HEK293 (cell line): ENCODE results near the gene CEP135.

Experiments
- BCL11A ChIP-seq: fragments of 450-650 bp; formaldehyde crosslinking; IDR thresholded peaks from 2 replicates; pipeline ENCODE4 v1.5.1; 2016; ENCODE audit warnings: low read depth, missing biosample characterization, missing genetic modification characterization
- ELK4 ChIP-seq: IDR thresholded peaks from 2 replicates; pipeline ENCODE4 v1.6.1; 2011; ENCODE audit warnings: mild to moderate bottlenecking, low read depth, low read length, borderline replicate concordance
- KLF1 ChIP-seq: fragments of 450-650 bp; formaldehyde crosslinking; IDR thresholded peaks from 2 replicates; pipeline ENCODE4 v1.5.1; 2016; ENCODE audit warnings: missing biosample characterization, missing genetic modification characterization
- KLF8 ChIP-seq: fragments of 450-650 bp; formaldehyde crosslinking; IDR thresholded peaks from 2 replicates; pipeline ENCODE4 v1.5.1; 2016; ENCODE audit warnings: missing biosample characterization, missing genetic modification characterization
- PRDM6 ChIP-seq: fragments of 450-650 bp; formaldehyde crosslinking; IDR thresholded peaks from 2 replicates; pipeline ENCODE4 v1.5.1; 2017; ENCODE audit warnings: missing biosample characterization, missing genetic modification characterization
- SCRT1 ChIP-seq: fragments of 450-650 bp; formaldehyde crosslinking; IDR thresholded peaks from 2 replicates; pipeline ENCODE4 v1.5.1; 2016; ENCODE audit warnings: missing biosample characterization, missing genetic modification characterization, borderline replicate concordance
- WT1 ChIP-seq: fragments of 450-650 bp; formaldehyde crosslinking; IDR thresholded peaks from 2 replicates; pipeline ENCODE4 v1.5.1; 2016; ENCODE audit warnings: missing biosample characterization, missing genetic modification characterization
- ZNF10 ChIP-seq: fragments of 450-650 bp; formaldehyde crosslinking; IDR thresholded peaks from 2 replicates; pipeline ENCODE4 v1.5.1; 2017; ENCODE audit warnings: missing biosample characterization, missing genetic modification characterization
- ZNF157 ChIP-seq: fragments of 450-650 bp; formaldehyde crosslinking; IDR thresholded peaks from 2 replicates; pipeline ENCODE4 v1.5.1; 2016; ENCODE audit warnings: missing biosample characterization, missing genetic modification characterization
- ZNF214 ChIP-seq: fragments of 450-650 bp; formaldehyde crosslinking; IDR thresholded peaks from 2 replicates; pipeline ENCODE4 v1.5.1; 2017; ENCODE audit warnings: missing biosample characterization, mild to moderate bottlenecking, missing genetic modification characterization, borderline replicate concordance
- ZNF23 ChIP-seq: fragments of 450-650 bp; formaldehyde crosslinking; IDR thresholded peaks from 2 replicates; pipeline ENCODE4 v1.5.1; 2016; ENCODE audit warnings: missing biosample characterization, missing genetic modification characterization, borderline replicate concordance
- ZNF366 ChIP-seq: fragments of 450-650 bp; formaldehyde crosslinking; conservative IDR thresholded peaks from 2 replicates; pipeline ENCODE4 v1.5.1; 2016; ENCODE audit warnings: missing biosample characterization, missing genetic modification characterization
- ZNF394 ChIP-seq: fragments of 450-650 bp; formaldehyde crosslinking; IDR thresholded peaks from 2 replicates; pipeline ENCODE4 v1.5.1; 2016; ENCODE audit warnings: missing biosample characterization, missing genetic modification characterization, mild to moderate bottlenecking, moderate library complexity, borderline replicate concordance
- ZNF404 ChIP-seq: fragments of 450-650 bp; formaldehyde crosslinking; IDR thresholded peaks from 2 replicates; pipeline ENCODE4 v1.5.1; 2017; ENCODE audit warnings: missing biosample characterization, missing genetic modification characterization
- ZNF473 ChIP-seq: fragments of 450-650 bp; formaldehyde crosslinking; IDR thresholded peaks from 2 replicates; pipeline ENCODE4 v1.5.1; 2017; ENCODE audit warnings: missing biosample characterization, missing genetic modification characterization
- ZNF48 ChIP-seq: fragments of 450-650 bp; formaldehyde crosslinking; IDR thresholded peaks from 2 replicates; pipeline ENCODE4 v1.5.1; 2016; ENCODE audit warnings: missing biosample characterization, missing genetic modification characterization
- ZNF501 ChIP-seq: fragments of 450-650 bp; formaldehyde crosslinking; IDR thresholded peaks from 2 replicates; pipeline ENCODE4 v1.5.1; 2016; ENCODE audit warnings: missing biosample characterization, missing genetic modification characterization
- ZNF530 ChIP-seq: fragments of 450-650 bp; formaldehyde crosslinking; IDR thresholded peaks from 2 replicates; pipeline ENCODE4 v1.5.1; 2016; ENCODE audit warnings: low read depth, missing biosample characterization, missing genetic modification characterization
- ZNF639 ChIP-seq: fragments of 450-650 bp; formaldehyde crosslinking; IDR thresholded peaks from 2 replicates; pipeline ENCODE4 v1.5.1; 2016; ENCODE audit warnings: missing biosample characterization, missing genetic modification characterization
- ZNF658 ChIP-seq: fragments of 450-650 bp; formaldehyde crosslinking; IDR thresholded peaks from 2 replicates; pipeline ENCODE4; 2016; ENCODE audit warnings: missing biosample characterization, missing genetic modification characterization
- ZNF660 ChIP-seq: fragments of 450-650 bp; IDR thresholded peaks from 2 replicates; pipeline ENCODE4 v1.5.1; 2018; ENCODE audit warnings: missing biosample characterization, mild to moderate bottlenecking, missing genetic modification characterization
- ZNF830 ChIP-seq: fragments of 450-650 bp; IDR thresholded peaks from 2 replicates; pipeline ENCODE4 v1.5.0; 2018; ENCODE audit warnings: missing biosample characterization, missing genetic modification characterization, low read depth, mild to moderate bottlenecking, moderate library complexity
- ZNF843 ChIP-seq: fragments of 450-650 bp; formaldehyde crosslinking; IDR thresholded peaks from 2 replicates; pipeline ENCODE4 v1.5.1; 2016; ENCODE audit warnings: missing biosample characterization, missing genetic modification characterization
- ZSCAN30 ChIP-seq: fragments of 450-650 bp; IDR thresholded peaks from 2 replicates; pipeline ENCODE4 v1.5.1; 2018; ENCODE audit warnings: missing biosample characterization, mild to moderate bottlenecking, missing genetic modification characterization, moderate library complexity
- ZXDB ChIP-seq: fragments of 450-650 bp; formaldehyde crosslinking; IDR thresholded peaks from 2 replicates; pipeline ENCODE4 v1.5.1; 2016; ENCODE audit warnings: missing biosample characterization, missing genetic modification characterization
- TF ChIP-seq, protein P1 (sequence below): fragments of 450-650 bp; formaldehyde crosslinking; IDR thresholded peaks from 2 replicates; pipeline ENCODE4 v1.5.1; 2016; ENCODE audit warnings: missing biosample characterization, missing genetic modification characterization, borderline replicate concordance
- TF ChIP-seq, protein P2 (sequence below): fragments of 450-650 bp; formaldehyde crosslinking; IDR thresholded peaks from 2 replicates; pipeline ENCODE4 v1.5.1; 2016; ENCODE audit warnings: missing biosample characterization, missing genetic modification characterization, low read depth
- TF ChIP-seq, protein P3 (sequence below): fragments of 450-650 bp; formaldehyde crosslinking; optimal IDR thresholded peaks from 2 replicates; pipeline ENCODE3; 2016; ENCODE audit warnings: missing biosample characterization, mild to moderate bottlenecking, missing genetic modification characterization
- TF ChIP-seq, protein P4 (sequence below): fragments of 450-650 bp; formaldehyde crosslinking; IDR thresholded peaks from 2 replicates; pipeline ENCODE4 v1.5.1; 2016; ENCODE audit warnings: missing biosample characterization, missing genetic modification characterization
- TF ChIP-seq, protein P5 (sequence below): fragments of 450-650 bp; formaldehyde crosslinking; IDR thresholded peaks from 2 replicates; pipeline ENCODE4; 2016; ENCODE audit warnings: missing biosample characterization, missing genetic modification characterization

The CEP135 gene

DNA sequence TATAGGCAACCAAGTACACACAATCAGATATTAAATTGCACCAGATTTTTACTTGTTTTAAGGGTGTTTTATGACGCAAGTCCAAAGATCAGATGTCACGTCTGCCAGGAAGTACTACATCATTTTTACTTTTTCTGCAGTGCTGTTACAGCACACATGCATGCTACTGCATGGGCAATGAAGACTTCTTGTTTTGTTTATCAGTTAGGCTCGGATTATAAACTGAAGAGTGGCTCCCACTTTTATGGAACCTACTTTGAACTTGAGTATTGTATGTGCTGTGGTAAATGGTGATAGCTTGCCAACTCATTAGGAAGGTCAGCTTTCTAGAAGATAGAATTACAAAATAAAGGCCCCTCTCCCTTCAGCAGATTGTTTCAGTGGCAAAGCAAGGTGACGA, 131.6 kb downstream of the CEP135 start (continued):
- TF ChIP-seq ELK4 (no peak), ZNF530 (tag by site-specific recombination) (no peak), SCRT1 (tag by site-specific recombination) (no peak), ZNF10 (no peak), ZNF843 (peak; percentile 56; the same call in 1 of the 2 replicates), ZSCAN30 (peak; percentile 51; the same call in 1 of the 2 replicates), ZNF830 (tag by site-specific recombination) (no peak), ZNF473 (tag by site-specific recombination) (no peak), BCL11A (tag by site-specific recombination) (peak; percentile 34; the same call in 1 of the 2 replicates), KLF8 (tag by site-specific recombination) (no peak), ZNF214 (tag by site-specific recombination) (no peak), PRDM6 (peak; percentile 97), ZNF394 (tag by site-specific recombination) (no peak), ZXDB (tag by site-specific recombination) (no peak), ZNF660 (tag by site-specific recombination) (no peak), ZNF404 (no peak), ZNF157 (no peak), ZNF501 (tag by site-specific recombination) (0 out of 2 replicates have a peak, but pooled peaks have one; percentile 22), ZNF658 (tag by site-specific recombination) (no peak), ZNF639 (tag by site-specific recombination) (no peak), ZNF23 (no peak), KLF1 (tag by site-specific recombination) (no peak), ZNF366 (0 out of 2 replicates have a peak, but pooled peaks have one; percentile 42), ZNF48 (tag by site-specific recombination) (no peak), WT1 (tag by site-specific recombination) (peak; percentile 52; the same call in 1 of the 2 replicates)
- TF ChIP-seq, protein P1, sequence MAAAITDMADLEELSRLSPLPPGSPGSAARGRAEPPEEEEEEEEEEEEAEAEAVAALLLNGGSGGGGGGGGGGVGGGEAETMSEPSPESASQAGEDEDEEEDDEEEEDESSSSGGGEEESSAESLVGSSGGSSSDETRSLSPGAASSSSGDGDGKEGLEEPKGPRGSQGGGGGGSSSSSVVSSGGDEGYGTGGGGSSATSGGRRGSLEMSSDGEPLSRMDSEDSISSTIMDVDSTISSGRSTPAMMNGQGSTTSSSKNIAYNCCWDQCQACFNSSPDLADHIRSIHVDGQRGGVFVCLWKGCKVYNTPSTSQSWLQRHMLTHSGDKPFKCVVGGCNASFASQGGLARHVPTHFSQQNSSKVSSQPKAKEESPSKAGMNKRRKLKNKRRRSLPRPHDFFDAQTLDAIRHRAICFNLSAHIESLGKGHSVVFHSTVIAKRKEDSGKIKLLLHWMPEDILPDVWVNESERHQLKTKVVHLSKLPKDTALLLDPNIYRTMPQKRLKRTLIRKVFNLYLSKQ: no peak
- TF ChIP-seq, protein P2, sequence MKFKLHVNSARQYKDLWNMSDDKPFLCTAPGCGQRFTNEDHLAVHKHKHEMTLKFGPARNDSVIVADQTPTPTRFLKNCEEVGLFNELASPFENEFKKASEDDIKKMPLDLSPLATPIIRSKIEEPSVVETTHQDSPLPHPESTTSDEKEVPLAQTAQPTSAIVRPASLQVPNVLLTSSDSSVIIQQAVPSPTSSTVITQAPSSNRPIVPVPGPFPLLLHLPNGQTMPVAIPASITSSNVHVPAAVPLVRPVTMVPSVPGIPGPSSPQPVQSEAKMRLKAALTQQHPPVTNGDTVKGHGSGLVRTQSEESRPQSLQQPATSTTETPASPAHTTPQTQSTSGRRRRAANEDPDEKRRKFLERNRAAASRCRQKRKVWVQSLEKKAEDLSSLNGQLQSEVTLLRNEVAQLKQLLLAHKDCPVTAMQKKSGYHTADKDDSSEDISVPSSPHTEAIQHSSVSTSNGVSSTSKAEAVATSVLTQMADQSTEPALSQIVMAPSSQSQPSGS: no peak
- TF ChIP-seq, protein P3, sequence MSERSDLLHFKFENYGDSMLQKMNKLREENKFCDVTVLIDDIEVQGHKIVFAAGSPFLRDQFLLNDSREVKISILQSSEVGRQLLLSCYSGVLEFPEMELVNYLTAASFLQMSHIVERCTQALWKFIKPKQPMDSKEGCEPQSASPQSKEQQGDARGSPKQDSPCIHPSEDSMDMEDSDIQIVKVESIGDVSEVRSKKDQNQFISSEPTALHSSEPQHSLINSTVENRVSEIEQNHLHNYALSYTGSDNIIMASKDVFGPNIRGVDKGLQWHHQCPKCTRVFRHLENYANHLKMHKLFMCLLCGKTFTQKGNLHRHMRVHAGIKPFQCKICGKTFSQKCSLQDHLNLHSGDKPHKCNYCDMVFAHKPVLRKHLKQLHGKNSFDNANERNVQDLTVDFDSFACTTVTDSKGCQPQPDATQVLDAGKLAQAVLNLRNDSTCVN (tag by site-specific recombination): no peak
- TF ChIP-seq, protein P4, sequence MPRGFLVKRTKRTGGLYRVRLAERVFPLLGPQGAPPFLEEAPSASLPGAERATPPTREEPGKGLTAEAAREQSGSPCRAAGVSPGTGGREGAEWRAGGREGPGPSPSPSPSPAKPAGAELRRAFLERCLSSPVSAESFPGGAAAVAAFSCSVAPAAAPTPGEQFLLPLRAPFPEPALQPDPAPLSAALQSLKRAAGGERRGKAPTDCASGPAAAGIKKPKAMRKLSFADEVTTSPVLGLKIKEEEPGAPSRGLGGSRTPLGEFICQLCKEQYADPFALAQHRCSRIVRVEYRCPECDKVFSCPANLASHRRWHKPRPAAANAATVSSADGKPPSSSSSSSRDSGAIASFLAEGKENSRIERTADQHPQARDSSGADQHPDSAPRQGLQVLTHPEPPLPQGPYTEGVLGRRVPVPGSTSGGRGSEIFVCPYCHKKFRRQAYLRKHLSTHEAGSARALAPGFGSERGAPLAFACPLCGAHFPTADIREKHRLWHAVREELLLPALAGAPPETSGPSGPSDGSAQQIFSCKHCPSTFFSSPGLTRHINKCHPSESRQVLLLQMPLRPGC: no peak
- TF ChIP-seq, protein P5, sequence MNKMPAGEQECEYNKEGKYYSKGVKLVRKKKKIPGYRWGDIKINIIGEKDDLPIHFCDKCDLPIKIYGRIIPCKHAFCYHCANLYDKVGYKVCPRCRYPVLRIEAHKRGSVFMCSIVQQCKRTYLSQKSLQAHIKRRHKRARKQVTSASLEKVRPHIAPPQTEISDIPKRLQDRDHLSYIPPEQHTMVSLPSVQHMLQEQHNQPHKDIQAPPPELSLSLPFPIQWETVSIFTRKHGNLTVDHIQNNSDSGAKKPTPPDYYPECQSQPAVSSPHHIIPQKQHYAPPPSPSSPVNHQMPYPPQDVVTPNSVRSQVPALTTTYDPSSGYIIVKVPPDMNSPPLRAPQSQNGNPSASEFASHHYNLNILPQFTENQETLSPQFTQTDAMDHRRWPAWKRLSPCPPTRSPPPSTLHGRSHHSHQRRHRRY (tag by site-specific recombination): no peak
